SU-DHL-6 (cell line): Measurements from ENCODE around the gene TEKT4.

Source experiments
- H2AFZ ChIP-seq: fragments of 200-600 bp; sonication (generic); 2 replicates; pipeline ENCODE4 v1.6.1; 2014; ENCODE audit warnings: low read depth, mild to moderate bottlenecking, moderate library complexity, mixed read lengths, antibody characterized with exemption, low read length; ENCODE audit not compliant: severe bottlenecking
- H3F3A ChIP-seq: fragments of 200-600 bp; shearing (Covaris generic); 2 replicates; pipeline ENCODE4 v1.6.0; 2016; ENCODE audit warnings: antibody characterized with exemption, mild to moderate bottlenecking; ENCODE audit not compliant: insufficient read depth
- H3K27ac ChIP-seq: fragments of 200-600 bp; sonication (generic); 2 replicates; pipeline ENCODE4 v1.5.1; 2016; ENCODE audit warnings: low read depth, mild to moderate bottlenecking, low read length, moderate library complexity, mixed read lengths
- H3K27me3 ChIP-seq: fragments of 200-600 bp; sonication (generic), shearing (Covaris generic); 2 replicates; pipeline ENCODE4 v1.6.0; 2014; ENCODE audit warnings: mild to moderate bottlenecking, low read length
- H3K36me3 ChIP-seq: fragments of 200-600 bp; sonication (generic); 2 replicates; pipeline ENCODE4 v1.6.1; 2014; ENCODE audit warnings: mild to moderate bottlenecking, low read length, mixed read lengths
- H3K4me2 ChIP-seq: fragments of 300-600, 200-600 bp; shearing (Covaris generic), sonication (generic); 2 replicates; pipeline ENCODE4 v1.6.0; 2014; ENCODE audit warnings: low read length, low read depth, mild to moderate bottlenecking; ENCODE audit not compliant: poor library complexity, severe bottlenecking
- H3K4me3 ChIP-seq: fragments of 200-600 bp; sonication (generic); 2 replicates; pipeline ENCODE4 v1.5.1; 2014; ENCODE audit warnings: antibody characterized with exemption, low read length, mild to moderate bottlenecking, mixed read lengths; ENCODE audit not compliant: insufficient read depth, poor library complexity, severe bottlenecking
- H3K79me2 ChIP-seq: fragments of 200-600 bp; sonication (generic); 2 replicates; pipeline ENCODE4 v1.6.1; 2014; ENCODE audit warnings: mild to moderate bottlenecking, low read length, moderate library complexity; ENCODE audit not compliant: insufficient read depth
- H3K9ac ChIP-seq: fragments of 200-600 bp; sonication (generic); 2 replicates; pipeline ENCODE4 v1.7.0; 2014; ENCODE audit warnings: mild to moderate bottlenecking, low read length
- H3K9me2 ChIP-seq: fragments of 200-600 bp; sonication (generic); replicated peaks from 2 replicates; pipeline ENCODE4 v1.6.1; 2014; ENCODE audit warnings: low read length; ENCODE audit not compliant: insufficient read depth
- H3K9me3 ChIP-seq: fragments of 200-600 bp; sonication (generic); 2 replicates; pipeline ENCODE4 v1.6.1; 2014; ENCODE audit warnings: low read length, mixed read lengths; ENCODE audit not compliant: insufficient read depth
- H4K20me1 ChIP-seq: fragments of 200-600 bp; sonication (generic); 2 replicates; pipeline ENCODE4 v1.6.1; 2014; ENCODE audit warnings: low read depth, mild to moderate bottlenecking, antibody characterized with exemption, low read length, moderate library complexity, mixed read lengths
- CTCF ChIP-seq: fragments of 200-600 bp; sonication (generic); IDR thresholded peaks from one replicate; pipeline ENCODE4 v1.5.1; 2017; ENCODE audit warnings: antibody characterized with exemption, mild to moderate bottlenecking, low read length, moderate library complexity; ENCODE audit not compliant: insufficient read depth, poor library complexity, severe bottlenecking
- EZH2phosphoT487 ChIP-seq: fragments of 200-600 bp; sonication (generic), shearing (Covaris generic); conservative IDR thresholded peaks from 2 replicates; pipeline ENCODE4 v1.6.1; 2018; ENCODE audit warnings: mild to moderate bottlenecking, antibody characterized with exemption, low read length, moderate library complexity, mixed read lengths

TEKT4 gene

GRCh38 chr2:94873362-94874276, 2.4 kb downstream of the TEKT4 start:
- Histone ChIP-seq H3K4me2 (no peak overlapping the region), H3K9me2 (no peaks in the 10 kb centered on the region), H2AFZ (no peak overlapping the region), H4K20me1 (no peaks in the 10 kb centered on the region), H3K27ac (no peak overlapping the region), H3K4me3 (no peak overlapping the region), H3K79me2 (no peaks in the 10 kb centered on the region), H3F3A (no peaks in the 10 kb centered on the region), H3K36me3 (no peaks in the 10 kb centered on the region), H3K9me3 (no peaks in the 10 kb centered on the region), H3K9ac (no peak overlapping the region), H3K27me3 (no peaks in the 10 kb centered on the region)
- TF ChIP-seq CTCF, result no peak
- TF ChIP-seq EZH2phosphoT487, result no peak

GRCh38 chr2:94874277-94874997, 3.2 kb downstream of the TEKT4 start:
- peak; percentile 99 for TF ChIP-seq CTCF
- no peak for TF ChIP-seq EZH2phosphoT487
- Histone ChIP-seq H3K9ac (no peak overlapping the region), H3F3A (no peaks in the 10 kb centered on the region), H3K27ac (no peak overlapping the region), H3K36me3 (no peaks in the 10 kb centered on the region), H3K9me3 (no peaks in the 10 kb centered on the region), H4K20me1 (no peaks in the 10 kb centered on the region), H3K27me3 (no peaks in the 10 kb centered on the region), H3K4me2 (no peak overlapping the region), H3K79me2 (no peaks in the 10 kb centered on the region), H2AFZ (no peak overlapping the region), H3K9me2 (no peaks in the 10 kb centered on the region), H3K4me3 (no peak overlapping the region)

- TF ChIP-seq CTCF (no peak), EZH2phosphoT487 (no peak)
- Histone ChIP-seq H3K4me2 (no peak overlapping the region), H3K27ac (no peak overlapping the region), H3K9me3 (no peaks in the 10 kb centered on the region), H3K27me3 (no peaks in the 10 kb centered on the region), H4K20me1 (no peaks in the 10 kb centered on the region), H3K79me2 (no peaks in the 10 kb centered on the region), H3K4me3 (no peak overlapping the region), H3F3A (no peaks in the 10 kb centered on the region), H3K9me2 (no peaks in the 10 kb centered on the region), H3K36me3 (no peaks in the 10 kb centered on the region), H3K9ac (no peak overlapping the region), H2AFZ (no peak overlapping the region)
These were observed 4.0 kb downstream of the TEKT4 start for GRCh38 chr2:94875064-94875819.
